H1 (cell line): Measurements from ENCODE around the gene TSPAN9. TPM values are rescaled to one million over a fixed set of nuclear protein-coding genes. Genes with fewer than 3 reads are reported as not detected.

Source experiments
- BACH1 ChIP-seq: IDR thresholded peaks from 2 replicates; pipeline ENCODE4 v1.6.1; 2012; ENCODE audit warnings: low read length, improper control_type of control experiment
- CEBPB ChIP-seq: IDR thresholded peaks from 2 replicates; pipeline ENCODE4 v1.6.1; 2012; ENCODE audit warnings: low read depth, low read length
- CHD7 ChIP-seq: fragments of 300-600 bp; sonication (generic); IDR thresholded peaks from 2 replicates; pipeline ENCODE4 v1.7.1; 2012; ENCODE audit warnings: low read length, moderate library complexity, mild to moderate bottlenecking, inconsistent platforms; ENCODE audit not compliant: insufficient replicate concordance
- KDM4A ChIP-seq: IDR thresholded peaks from one replicate; pipeline ENCODE4 v1.7.1; 2012; ENCODE audit warnings: low read depth, mild to moderate bottlenecking, moderate library complexity, low read length, inconsistent platforms; ENCODE audit not compliant: severe bottlenecking
- POLR2AphosphoS5 ChIP-seq: IDR thresholded peaks from 2 replicates; pipeline ENCODE4 v1.6.1; 2011; ENCODE audit warnings: low read depth, low read length
- RXRA ChIP-seq: IDR thresholded peaks from 2 replicates; pipeline ENCODE4 v1.6.1; 2011; ENCODE audit warnings: low read depth, mild to moderate bottlenecking, low read length, moderate library complexity; ENCODE audit not compliant: insufficient read depth
- SIN3A ChIP-seq, 2 experiments: IDR thresholded peaks in 1 of 2; conservative IDR thresholded peaks in 1 of 2; 2 replicates each; pipeline ENCODE4 v1.6.1; 2011 to 2012; ENCODE audit warnings: low read length in 2 of 2, improper control_type of control experiment in 1 of 2, low read depth in 1 of 2, mild to moderate bottlenecking in 1 of 2
- SIX5 ChIP-seq: IDR thresholded peaks from 2 replicates; pipeline ENCODE4 v1.6.1; 2011; ENCODE audit warnings: mild to moderate bottlenecking, low read depth, low read length
- TBP ChIP-seq: IDR thresholded peaks from 2 replicates; pipeline ENCODE4 v1.6.1; 2011; ENCODE audit warnings: low read depth, low read length, improper control_type of control experiment
- TCF12 ChIP-seq: IDR thresholded peaks from 2 replicates; pipeline ENCODE4 v1.6.1; 2011; ENCODE audit warnings: low read depth, mild to moderate bottlenecking, low read length
- YY1 ChIP-seq: IDR thresholded peaks from 2 replicates; pipeline ENCODE4 v1.6.1; 2011; ENCODE audit warnings: low read depth, mild to moderate bottlenecking, low read length
- polyA plus RNA-seq, 7 experiments: library from polyadenylated mRNA; depleted of rRNA in 3 of 7; stranded (reverse) in 5 of 7; unstranded in 2 of 7; fragments of >200 nt in 5 of 7; fragments of 200-250 nt in 2 of 7; gene quantifications; 1 replicate in 5 of 7; 2 replicates in 1 of 7; 4 replicates in 1 of 7; pipeline versions ENCODE4 v1.2.1 to v1.2.3, GENCODE V29; 2011 to 2013; ENCODE audit warnings: missing spikeins in 2 of 7, mixed read lengths in 2 of 7
- total RNA-seq: library from RNA; stranded (reverse); fragmentation: NEBNext Ultra II Directional; extraction: Animal tissue kit (Norgen Biotek cat#: 25700); gene quantifications from 2 replicates; pipeline ENCODE4 v1.2.1, GENCODE V29; 2021
- TF ChIP-seq, protein P1 (sequence below): IDR thresholded peaks from 2 replicates; pipeline ENCODE4 v1.6.1; 2012; ENCODE audit warnings: inconsistent platforms

Gene TSPAN9
- total and polyA plus RNA-seq, 2 of the 8 experiments (the other 6 are each of a cell fraction or from before 2014, with no cell fraction given), result 11.5 to 29.1 TPM

DNA sequence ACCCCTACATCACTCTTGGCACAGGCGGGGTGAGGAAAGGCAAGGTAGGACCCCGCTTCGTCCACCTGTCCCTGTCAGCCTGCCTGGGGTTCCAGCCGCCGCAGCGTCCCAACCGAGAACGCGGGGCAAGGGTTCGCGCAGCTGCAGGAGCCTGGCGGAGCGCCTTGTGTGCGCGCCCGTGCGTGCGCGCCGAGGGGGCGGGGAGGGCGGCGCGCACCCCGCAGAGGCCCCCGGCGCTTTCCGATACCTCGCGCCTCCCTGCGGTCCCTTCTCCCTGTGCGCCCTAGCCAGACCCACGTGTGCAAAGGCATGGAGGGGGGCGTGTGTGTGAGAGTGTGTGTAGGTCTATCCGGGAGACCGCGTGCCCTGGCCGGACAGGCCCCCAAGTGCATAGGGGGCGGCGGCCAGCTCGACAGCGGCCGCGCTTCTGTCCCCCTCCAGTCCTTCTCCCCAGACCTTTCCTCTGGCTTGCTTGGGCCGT is 122.4 kb downstream of the TSPAN9 start (continued):
- TF ChIP-seq CHD7, result no peak
- no peak for TF ChIP-seq YY1
- peak; percentile 79 for TF ChIP-seq KDM4A
- no peak for TF ChIP-seq RXRA
- TF ChIP-seq TBP, result 0 out of 2 replicates have a peak, but pooled peaks have one; percentile 25
- no peak for TF ChIP-seq BACH1
- TF ChIP-seq SIN3A (conservative IDR thresholded peaks at IDR 0.05 in 1 of 2, IDR thresholded peaks at IDR 0.05 in 1 of 2; ENCODE audit: low read depth in 1 of 2, low read length in 2 of 2), result no peak; a peak in 1 of 4 replicates
- TF ChIP-seq SIX5, result no peak
- TF ChIP-seq CEBPB, result no peak
- no peak for TF ChIP-seq TCF12
- no peak for TF ChIP-seq POLR2AphosphoS5
- TF ChIP-seq, protein P1, sequence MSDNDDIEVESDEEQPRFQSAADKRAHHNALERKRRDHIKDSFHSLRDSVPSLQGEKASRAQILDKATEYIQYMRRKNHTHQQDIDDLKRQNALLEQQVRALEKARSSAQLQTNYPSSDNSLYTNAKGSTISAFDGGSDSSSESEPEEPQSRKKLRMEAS, result peak; percentile 71
